Heart right ventricle (tissue), 16 donors: ENCODE data around the gene GAL3ST2. TPM values are rescaled to one million over a fixed set of nuclear protein-coding genes. Genes with fewer than 3 reads are reported as not detected.

Experiments
- ATAC-seq, 8 donors: fragments of 200-7000 bp; cut with Tn5 transposase; one replicate each; pipeline ENCODE4 v1.9.1; 2020; ENCODE audit warnings: mild to moderate bottlenecking in 8 of 8, moderate library complexity in 8 of 8, moderate number of reproducible peaks in 1 of 8
- DNase-seq, 2 donors: peaks; one replicate each; pipeline ENCODE4 v3.0.0-alpha.2; 2020
- H3K27ac ChIP-seq, 10 donors: fragments of 200-600 bp; sonication (generic) in 2 of 10; one replicate each; pipeline versions ENCODE4 v1.5.0 to v1.8.0; 2020 to 2022; ENCODE audit warnings: mild to moderate bottlenecking in 3 of 10
- H3K27me3 ChIP-seq, 7 donors: fragments of 200-600 bp; one replicate each; pipeline ENCODE4 v1.8.0; 2021 to 2022; ENCODE audit warnings: mild to moderate bottlenecking in 2 of 7
- H3K36me3 ChIP-seq, 9 donors: fragments of 200-600 bp; sonication (generic) in 1 of 9; one replicate each; pipeline versions ENCODE4 v1.5.0 to v1.8.0; 2020 to 2022; ENCODE audit warnings: mild to moderate bottlenecking in 2 of 9
- H3K4me1 ChIP-seq, 9 donors: fragments of 200-600 bp; sonication (generic) in 1 of 9; one replicate each; pipeline versions ENCODE4 v1.5.0 to v1.8.0; 2020 to 2022; ENCODE audit warnings: mild to moderate bottlenecking in 4 of 9
- H3K4me3 ChIP-seq, 10 donors: fragments of 200-600 bp; sonication (generic) in 2 of 10; one replicate each; pipeline versions ENCODE4 v1.5.0 to v1.8.0; 2020 to 2022; ENCODE audit warnings: mild to moderate bottlenecking in 7 of 10, moderate library complexity in 2 of 10
- H3K9me3 ChIP-seq, 11 donors: fragments of 200-600 bp in 10 of 11; sonication (generic) in 2 of 11; one replicate each; pipeline versions ENCODE4 v1.5.0 to v1.8.0; 2013 to 2022; ENCODE audit warnings: mild to moderate bottlenecking in 2 of 11, control low read depth in 1 of 11, moderate library complexity in 1 of 11
- WGBS, 2 donors: extraction: QIAGEN DNeasy Blood & Tissue Kit; methylation state at CpG; one replicate each; pipeline ENCODE4 v1.1.7; 2013; ENCODE audit warnings: inconsistent platforms in 1 of 2; 5-methylcytosine and 5-hydroxymethylcytosine counted together
- intact Hi-C, 10 donors: fragments of 100-400 bp; cut with DNase I; formaldehyde crosslinking; loops; one replicate each; pipeline versions ENCODE4 v1.11.1 to v1.14.2; 2022
- polyA plus RNA-seq, 2 donors: library from polyadenylated mRNA; stranded (reverse); fragments of 200-250 nt; gene quantifications; one replicate each; pipeline ENCODE4 v1.2.3, GENCODE V29; 2013
- total RNA-seq, 10 donors: library from RNA; stranded (reverse); fragmentation: NEBNext Ultra II Directional in 3 of 10; extraction: Animal tissue kit (Norgen Biotek cat#: 25700) in 3 of 10; gene quantifications; one replicate each; pipeline versions ENCODE4 v1.2.1 to v1.2.4, GENCODE V29; 2021 to 2023
- TF ChIP-seq, protein P1 (sequence below), 9 donors: fragments of 200-600 bp; sonication (generic) in 2 of 9; IDR thresholded peaks; one replicate each; pipeline versions ENCODE4 v1.5.0 to v1.8.0; 2021 to 2022; ENCODE audit warnings: antibody characterized with exemption in 9 of 9, mild to moderate bottlenecking in 5 of 9, moderate library complexity in 1 of 9
- donor health status: Arrhythmogenic right ventricular cardiomyopathy.
- donor health status: ischemic (EF 13 %, LVEDD 7.1; RV severe dilation, severe dysfunction).
- donor health status: healthy with polysubstance abuse.
- donor health status: DM: no; HTN: yes; CAD: no.
- donor health status: DM: no; HTN: no; CAD: no.
- donor health status: ischemic (EF 25% LVEDD 6.9; RV normal size, moderate dysfunction).
- donor health status: ischemic (EF 25% LVEDD 5.7; RV mildly dilated, moderate dysfunction).
- donor health status: healthy.
- donor health status: DM: yes; HTN: yes; CAD: no.
- donor health status: Ischemic cardiomyopathy.
- donor health status: ischemic (EF 35%, LVEDD 5.7; RV mildly dilated, moderate dysfunction).
- donor health status: nonischemic (EF 11% LVEDD 7.7; RV severe dilation, severe dysfunction).
- donor health status: DM: yes; HTN: yes; CAD: no.
- donor health status: PGD.
- donor health status: ischemic (EF 29% LVEDD 5.4; RV normal size, mild dysfunction).
- donor health status: nonischemic (EF 23%, LVEDD 6.1; RV moderate dilation, normal function).

GAL3ST2 gene
- total and polyA plus RNA-seq, 12 donors, result 0.19 to 0.28 (median 0.23) TPM; not detected in 9

DNA sequence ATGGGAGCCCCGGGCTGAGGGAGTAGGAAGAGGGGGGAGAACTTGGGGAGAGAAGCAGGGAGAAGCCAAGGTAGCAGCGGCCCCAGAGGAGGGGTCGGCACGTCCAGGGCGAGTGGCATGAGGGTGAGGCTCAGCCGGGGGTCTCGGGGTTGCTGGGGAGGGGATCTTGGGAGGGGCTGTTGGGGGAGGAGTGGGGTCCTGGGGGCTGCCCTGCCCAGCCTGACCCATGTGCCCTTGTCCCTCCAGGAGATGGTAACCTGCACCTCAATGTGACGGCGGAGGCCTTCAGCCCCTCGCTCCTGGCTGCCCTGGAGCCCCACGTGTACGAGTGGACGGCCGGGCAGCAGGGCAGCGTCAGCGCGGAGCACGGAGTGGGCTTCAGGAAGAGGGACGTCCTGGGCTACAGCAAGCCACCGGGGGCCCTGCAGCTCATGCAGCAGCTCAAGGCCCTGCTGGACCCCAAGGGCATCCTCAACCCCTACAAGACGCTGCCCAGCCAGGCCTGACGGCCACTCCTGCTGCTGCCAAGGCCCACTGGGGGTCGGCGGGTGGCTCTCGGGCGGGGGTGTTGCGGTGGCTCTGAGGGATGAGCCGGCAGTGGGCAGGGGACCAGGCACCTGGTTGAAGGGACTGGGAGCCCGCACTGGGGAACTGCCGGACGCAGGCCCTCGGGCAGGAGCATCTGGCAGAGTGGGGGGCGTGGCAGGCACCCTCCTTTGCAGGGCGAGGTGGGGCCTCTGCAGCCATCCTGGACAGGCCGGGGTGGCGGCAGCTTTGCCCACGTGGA is 9.0 kb upstream of the GAL3ST2 start:
- H3K4me3 ChIP-seq, result no peak overlapping the region
- peaks cover 0 to 17% (median 0%) of the 10 kb centered on the region in 9 donors for H3K4me1 ChIP-seq
- no peaks in the 10 kb centered on the region for H3K9me3 ChIP-seq
- no peak overlapping the region for H3K27ac ChIP-seq
- intact Hi-C loops, result no loop called here
- peaks cover 0 to 5% (median 0%) of the 10 kb centered on the region in 7 donors for H3K27me3 ChIP-seq
- TF ChIP-seq, protein P1, sequence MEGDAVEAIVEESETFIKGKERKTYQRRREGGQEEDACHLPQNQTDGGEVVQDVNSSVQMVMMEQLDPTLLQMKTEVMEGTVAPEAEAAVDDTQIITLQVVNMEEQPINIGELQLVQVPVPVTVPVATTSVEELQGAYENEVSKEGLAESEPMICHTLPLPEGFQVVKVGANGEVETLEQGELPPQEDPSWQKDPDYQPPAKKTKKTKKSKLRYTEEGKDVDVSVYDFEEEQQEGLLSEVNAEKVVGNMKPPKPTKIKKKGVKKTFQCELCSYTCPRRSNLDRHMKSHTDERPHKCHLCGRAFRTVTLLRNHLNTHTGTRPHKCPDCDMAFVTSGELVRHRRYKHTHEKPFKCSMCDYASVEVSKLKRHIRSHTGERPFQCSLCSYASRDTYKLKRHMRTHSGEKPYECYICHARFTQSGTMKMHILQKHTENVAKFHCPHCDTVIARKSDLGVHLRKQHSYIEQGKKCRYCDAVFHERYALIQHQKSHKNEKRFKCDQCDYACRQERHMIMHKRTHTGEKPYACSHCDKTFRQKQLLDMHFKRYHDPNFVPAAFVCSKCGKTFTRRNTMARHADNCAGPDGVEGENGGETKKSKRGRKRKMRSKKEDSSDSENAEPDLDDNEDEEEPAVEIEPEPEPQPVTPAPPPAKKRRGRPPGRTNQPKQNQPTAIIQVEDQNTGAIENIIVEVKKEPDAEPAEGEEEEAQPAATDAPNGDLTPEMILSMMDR (IDR thresholded peaks at IDR 0.05), result no peak
- DNase-seq (peak in 1 of 2 donors; percentile 14), ATAC-seq (peak in 1 of 8 donors; percentile 11)
- WGBS, 2 donors, result 93 to 97% methylated on average over 33 to 37 of the region's 37 CpGs
- peaks cover 0 to 5% (median 0%) of the 10 kb centered on the region in 9 donors for H3K36me3 ChIP-seq

DNA sequence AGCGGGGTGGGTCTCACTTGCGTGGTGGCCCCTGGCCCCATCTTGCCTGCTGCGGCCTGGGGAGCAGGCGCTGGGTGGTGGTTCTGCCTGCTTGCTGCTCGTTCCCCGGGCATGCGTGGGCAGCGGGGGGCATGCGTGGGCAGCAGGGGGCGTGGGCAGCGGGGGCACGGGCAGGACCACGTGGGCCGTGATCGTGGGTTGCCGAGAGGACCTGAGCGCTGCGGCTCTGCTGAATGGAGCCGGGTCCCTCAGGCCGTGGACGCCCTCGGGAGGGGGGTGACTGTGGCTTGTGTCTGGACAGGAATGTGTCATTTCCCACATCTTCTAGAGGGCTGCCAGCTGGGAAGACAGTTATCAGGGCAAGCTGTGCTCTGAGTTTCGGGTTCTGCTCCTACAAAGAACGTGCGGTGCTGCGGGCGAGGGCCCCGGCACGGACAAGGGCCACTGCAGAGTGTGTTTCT is 8.3 kb upstream of the GAL3ST2 start:
- 89% methylated on average over 26 to 29 of the region's 29 CpGs for WGBS, 2 donors
- no peak for DNase-seq
- TF ChIP-seq, protein P1 (IDR thresholded peaks at IDR 0.05), result no peak
- intact Hi-C loops, result no loop called here
- H3K4me1 ChIP-seq, result peaks cover 0 to 17% (median 0%) of the 10 kb centered on the region in 9 donors
- H3K27me3 ChIP-seq, result peaks cover 0 to 11% (median 6%) of the 10 kb centered on the region in 7 donors
- peak in 1 of 8 donors; percentile 27 for ATAC-seq
- H3K27ac ChIP-seq, result no peak overlapping the region
- H3K4me3 ChIP-seq, result no peak overlapping the region
- no peaks in the 10 kb centered on the region for H3K9me3 ChIP-seq
- H3K36me3 ChIP-seq, result peaks cover 0 to 1% (median 0%) of the 10 kb centered on the region in 9 donors

DNA sequence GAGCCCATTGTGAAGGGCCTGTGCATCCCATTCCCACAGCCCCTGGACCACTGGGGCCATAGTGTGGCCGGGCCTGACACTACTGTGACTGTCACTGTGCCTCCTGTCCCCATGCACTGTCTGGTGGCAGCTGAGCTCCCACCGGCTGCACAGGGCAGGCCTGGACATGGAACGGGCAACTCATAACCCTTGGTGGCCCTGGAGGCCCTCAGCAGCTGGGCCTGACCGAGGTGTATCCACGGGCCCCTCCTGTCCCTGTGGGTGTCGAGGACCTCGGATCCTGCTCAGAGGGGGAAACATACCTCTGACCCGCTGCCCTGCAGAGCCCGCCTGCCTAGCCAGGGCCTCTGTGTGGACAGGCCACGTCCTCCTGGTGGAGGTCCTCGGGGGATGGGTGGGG is 7.8 kb upstream of the GAL3ST2 start:
- intact Hi-C loops, result no loop called here
- no peaks in the 10 kb centered on the region for H3K9me3 ChIP-seq
- ATAC-seq (peak in 1 of 8 donors; percentile 9), DNase-seq (no peak)
- no peak overlapping the region for H3K4me3 ChIP-seq
- H3K4me1 ChIP-seq, result peaks cover 0 to 17% (median 0%) of the 10 kb centered on the region in 9 donors
- WGBS, 2 donors, result 90 to 92% methylated on average over 11 of the region's 11 CpGs
- H3K36me3 ChIP-seq, result no peaks in the 10 kb centered on the region
- peaks cover 0 to 17% (median 11%) of the 10 kb centered on the region in 7 donors for H3K27me3 ChIP-seq
- TF ChIP-seq, protein P1 (IDR thresholded peaks at IDR 0.05), result no peak
- no peak overlapping the region for H3K27ac ChIP-seq

DNA sequence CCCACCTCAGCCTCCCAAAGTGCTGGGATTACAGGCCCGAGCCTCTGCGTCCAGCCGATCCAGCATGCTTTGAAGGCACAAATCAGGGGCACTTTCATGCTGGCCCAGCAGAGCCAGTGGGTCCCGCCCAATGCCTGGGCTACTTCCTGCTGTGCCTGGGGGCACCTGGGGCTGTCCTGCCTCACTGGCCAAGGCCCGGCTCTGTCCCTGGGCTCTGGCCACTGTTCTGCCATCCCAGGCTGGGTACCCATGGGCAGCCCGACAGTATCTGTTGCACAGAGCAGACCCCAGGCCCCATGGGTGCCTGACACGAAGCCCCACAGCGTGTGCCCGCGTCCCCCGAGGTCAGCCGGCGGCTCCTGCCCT is 6.8 kb upstream of the GAL3ST2 start:
- Histone ChIP-seq H3K36me3 (no peaks in the 10 kb centered on the region), H3K4me3 (no peak overlapping the region), H3K27ac (no peak overlapping the region), H3K9me3 (no peaks in the 10 kb centered on the region), H3K27me3 (peaks cover 0 to 27% (median 17%) of the 10 kb centered on the region in 7 donors), H3K4me1 (peaks cover 0 to 17% (median 0%) of the 10 kb centered on the region in 9 donors)
- DNase-seq (no peak), ATAC-seq (peak in 2 of 8 donors; percentile 9)
- TF ChIP-seq, protein P1 (IDR thresholded peaks at IDR 0.05), result no peak
- intact Hi-C loops, result no loop called here
- 88 to 90% methylated on average over 13 of the region's 13 CpGs for WGBS, 2 donors
